ENCODE results near the gene SORCS2. TPM values are rescaled to one million over a fixed set of nuclear protein-coding genes. Genes with fewer than 3 reads are reported as not detected.

Gene SORCS2
- total RNA-seq, 1 donor from 2014 or later, result not detected

- intact Hi-C loops (cut with micrococcal nuclease), result loop anchor here (10.0 kb wide), 1 partner anchor 1657 kb away; no protein-coding TSS in a partner anchor
Measured at GRCh38 chr4:7267829-7268228, 75.5 kb downstream of the SORCS2 start.

GRCh38 chr4:7268941-7269340, 76.6 kb downstream of the SORCS2 start:
- Mint-ChIP-seq H3K4me1 (ENCODE audit: low read depth) (no peaks in the 10 kb centered on the region), H3K27ac (no peak overlapping the region), H3K4me3 (no peak overlapping the region), H3K36me3 (ENCODE audit: low read depth) (no peaks in the 10 kb centered on the region), H3K9me3 (no peaks in the 10 kb centered on the region), H3K27me3 (ENCODE audit: insufficient read depth) (no peaks in the 10 kb centered on the region)
- intact Hi-C loops (cut with micrococcal nuclease), result loop anchor here (10.0 kb wide), 1 partner anchor 1656 kb away; no protein-coding TSS in a partner anchor
- no peak for DNase-seq (ENCODE audit: low spot score)

More at GRCh38 chr4:7267829-7268228, 75.5 kb downstream of the SORCS2 start:
- Mint-ChIP-seq H3K27me3 (ENCODE audit: insufficient read depth) (no peaks in the 10 kb centered on the region), H3K4me3 (no peak overlapping the region), H3K4me1 (ENCODE audit: low read depth) (no peaks in the 10 kb centered on the region), H3K36me3 (ENCODE audit: low read depth) (no peaks in the 10 kb centered on the region), H3K9me3 (no peaks in the 10 kb centered on the region), H3K27ac (no peak overlapping the region)
- no peak for DNase-seq (ENCODE audit: low spot score)

GRCh38 chr4:7270121-7270520, 77.8 kb downstream of the SORCS2 start:
- H3K9me3 Mint-ChIP-seq, result no peaks in the 10 kb centered on the region
- no peak for DNase-seq (ENCODE audit: low spot score)
- intact Hi-C loops (cut with micrococcal nuclease), result no loop called here
- no peaks in the 10 kb centered on the region for H3K36me3 Mint-ChIP-seq (ENCODE audit: low read depth)
- H3K27me3 Mint-ChIP-seq (ENCODE audit: insufficient read depth), result no peaks in the 10 kb centered on the region
- no peaks in the 10 kb centered on the region for H3K4me1 Mint-ChIP-seq (ENCODE audit: low read depth)
- no peak overlapping the region for H3K4me3 Mint-ChIP-seq
- H3K27ac Mint-ChIP-seq, result no peak overlapping the region

- Mint-ChIP-seq H3K36me3 (ENCODE audit: low read depth) (no peaks in the 10 kb centered on the region), H3K27ac (no peak overlapping the region), H3K27me3 (ENCODE audit: insufficient read depth) (no peaks in the 10 kb centered on the region), H3K4me3 (no peak overlapping the region), H3K9me3 (no peaks in the 10 kb centered on the region), H3K4me1 (ENCODE audit: low read depth) (no peaks in the 10 kb centered on the region)
- intact Hi-C loops (cut with micrococcal nuclease), result no loop called here
- no peak for DNase-seq (ENCODE audit: low spot score)
Measured at GRCh38 chr4:7272404-7272803, 80.1 kb downstream of the SORCS2 start.

- Mint-ChIP-seq H3K27me3 (ENCODE audit: insufficient read depth) (no peaks in the 10 kb centered on the region), H3K36me3 (ENCODE audit: low read depth) (no peaks in the 10 kb centered on the region), H3K27ac (no peak overlapping the region), H3K4me1 (ENCODE audit: low read depth) (no peaks in the 10 kb centered on the region), H3K4me3 (no peak overlapping the region), H3K9me3 (no peaks in the 10 kb centered on the region)
- no peak for DNase-seq (ENCODE audit: low spot score)
- intact Hi-C loops (cut with micrococcal nuclease), result no loop called here
Measured at GRCh38 chr4:7273738-7274297, 81.5 kb downstream of the SORCS2 start.

GRCh38 chr4:7275067-7275466, 82.7 kb downstream of the SORCS2 start:
- H3K27me3 Mint-ChIP-seq (ENCODE audit: insufficient read depth), result no peaks in the 10 kb centered on the region
- H3K4me3 Mint-ChIP-seq, result no peak overlapping the region
- intact Hi-C loops (cut with micrococcal nuclease), result no loop called here
- no peak overlapping the region for H3K27ac Mint-ChIP-seq
- H3K4me1 Mint-ChIP-seq (ENCODE audit: low read depth), result no peaks in the 10 kb centered on the region
- no peak for DNase-seq (ENCODE audit: low spot score)
- no peaks in the 10 kb centered on the region for H3K9me3 Mint-ChIP-seq
- H3K36me3 Mint-ChIP-seq (ENCODE audit: low read depth), result no peaks in the 10 kb centered on the region

GRCh38 chr4:7275490-7276154, 83.3 kb downstream of the SORCS2 start:
- intact Hi-C loops (cut with micrococcal nuclease), result no loop called here
- Mint-ChIP-seq H3K9me3 (no peaks in the 10 kb centered on the region), H3K4me3 (no peak overlapping the region), H3K27me3 (ENCODE audit: insufficient read depth) (no peaks in the 10 kb centered on the region), H3K27ac (no peak overlapping the region), H3K4me1 (ENCODE audit: low read depth) (no peaks in the 10 kb centered on the region), H3K36me3 (ENCODE audit: low read depth) (no peaks in the 10 kb centered on the region)
- no peak for DNase-seq (ENCODE audit: low spot score)

- intact Hi-C loops (cut with micrococcal nuclease), result no loop called here
- Mint-ChIP-seq H3K4me3 (no peak overlapping the region), H3K27ac (no peak overlapping the region), H3K27me3 (ENCODE audit: insufficient read depth) (no peaks in the 10 kb centered on the region), H3K9me3 (no peaks in the 10 kb centered on the region), H3K4me1 (ENCODE audit: low read depth) (no peaks in the 10 kb centered on the region), H3K36me3 (ENCODE audit: low read depth) (no peaks in the 10 kb centered on the region)
- no peak for DNase-seq (ENCODE audit: low spot score)
Measured at GRCh38 chr4:7276515-7276914, 84.2 kb downstream of the SORCS2 start.

- H3K9me3 Mint-ChIP-seq, result no peaks in the 10 kb centered on the region
- intact Hi-C loops (cut with micrococcal nuclease), result no loop called here
- no peak overlapping the region for H3K4me3 Mint-ChIP-seq
- no peak overlapping the region for H3K27ac Mint-ChIP-seq
- DNase-seq (ENCODE audit: low spot score), result no peak
- no peaks in the 10 kb centered on the region for H3K27me3 Mint-ChIP-seq (ENCODE audit: insufficient read depth)
- H3K4me1 Mint-ChIP-seq (ENCODE audit: low read depth), result no peaks in the 10 kb centered on the region
- no peaks in the 10 kb centered on the region for H3K36me3 Mint-ChIP-seq (ENCODE audit: low read depth)
Measured at GRCh38 chr4:7278071-7278765, 85.9 kb downstream of the SORCS2 start.

- Mint-ChIP-seq H3K4me3 (no peak overlapping the region), H3K27me3 (ENCODE audit: insufficient read depth) (no peaks in the 10 kb centered on the region), H3K4me1 (ENCODE audit: low read depth) (no peaks in the 10 kb centered on the region), H3K27ac (no peak overlapping the region), H3K36me3 (ENCODE audit: low read depth) (no peaks in the 10 kb centered on the region), H3K9me3 (no peaks in the 10 kb centered on the region)
- no peak for DNase-seq (ENCODE audit: low spot score)
- intact Hi-C loops (cut with micrococcal nuclease), result no loop called here
Measured at GRCh38 chr4:7278981-7279380, 86.6 kb downstream of the SORCS2 start.

- no peaks in the 10 kb centered on the region for H3K27me3 Mint-ChIP-seq (ENCODE audit: insufficient read depth)
- no peak overlapping the region for H3K4me3 Mint-ChIP-seq
- H3K4me1 Mint-ChIP-seq (ENCODE audit: low read depth), result no peaks in the 10 kb centered on the region
- no peak for DNase-seq (ENCODE audit: low spot score)
- H3K9me3 Mint-ChIP-seq, result no peaks in the 10 kb centered on the region
- H3K36me3 Mint-ChIP-seq (ENCODE audit: low read depth), result no peaks in the 10 kb centered on the region
- intact Hi-C loops (cut with micrococcal nuclease), result no loop called here
- H3K27ac Mint-ChIP-seq, result no peak overlapping the region
Measured at GRCh38 chr4:7279902-7280301, 87.6 kb downstream of the SORCS2 start.

- no peaks in the 10 kb centered on the region for H3K27me3 Mint-ChIP-seq (ENCODE audit: insufficient read depth)
- H3K36me3 Mint-ChIP-seq (ENCODE audit: low read depth), result no peaks in the 10 kb centered on the region
- intact Hi-C loops (cut with micrococcal nuclease), result no loop called here
- DNase-seq (ENCODE audit: low spot score), result no peak
- no peaks in the 10 kb centered on the region for H3K4me1 Mint-ChIP-seq (ENCODE audit: low read depth)
- no peak overlapping the region for H3K4me3 Mint-ChIP-seq
- H3K27ac Mint-ChIP-seq, result no peak overlapping the region
- H3K9me3 Mint-ChIP-seq, result no peaks in the 10 kb centered on the region
Measured at GRCh38 chr4:7280926-7281690, 88.8 kb downstream of the SORCS2 start.

Measured in activated T-helper 1 cell treated with anti-CD3 and anti-CD28 coated beads, Interleukin-12 subunit alpha, Interleukin-12 subunit beta, Interleukin-2, Interleukin-4 antibody, amounts not matched to agents 30 ng/mL and 10 ng/mL and 1 ng/mL, durations not matched to agents 14 hours and 24 hours and 36 hours (primary cell).